Gastrocnemius medialis (tissue), 4 donors: ENCODE data around the gene TUBG2.

Experiments used
- CTCF ChIP-seq, 5 experiments: fragments of 450-650 bp in 3 of 5; fragments of 200-600 bp in 2 of 5; sonication (generic) in 2 of 5; IDR thresholded peaks in 4 of 5; conservative IDR thresholded peaks in 1 of 5; 1 replicate in 4 of 5; 2 replicates in 1 of 5; pipeline ENCODE4 v1.5.1; 2016 to 2019; ENCODE audit warnings: antibody characterized with exemption in 5 of 5, mild to moderate bottlenecking in 3 of 5, moderate library complexity in 3 of 5
- POLR2A ChIP-seq, 2 donors: fragments of 450-650 bp; IDR thresholded peaks; one replicate each; pipeline ENCODE4 v1.6.1; 2017; ENCODE audit warnings: antibody characterized with exemption in 2 of 2, mild to moderate bottlenecking in 2 of 2, moderate library complexity in 2 of 2

GRCh38 chr17:42690596-42690995 lies 31.5 kb downstream of the TUBG2 start:
- TF ChIP-seq CTCF (IDR thresholded peaks at IDR 0.05 in 4 of 5, conservative IDR thresholded peaks at IDR 0.05 in 1 of 5) (no peak), POLR2A (IDR thresholded peaks at IDR 0.05) (no peak)
